Activated CD4-positive, alpha-beta T cell treated with anti-CD3 and anti-CD28 coated beads for 1 hour (primary cell): Measurements from ENCODE around the gene SEL1L3.

Source experiments
- DNase-seq: peaks from one replicate; pipeline ENCODE4 v3.0.0-alpha.2; 2020

The SEL1L3 gene

DNA sequence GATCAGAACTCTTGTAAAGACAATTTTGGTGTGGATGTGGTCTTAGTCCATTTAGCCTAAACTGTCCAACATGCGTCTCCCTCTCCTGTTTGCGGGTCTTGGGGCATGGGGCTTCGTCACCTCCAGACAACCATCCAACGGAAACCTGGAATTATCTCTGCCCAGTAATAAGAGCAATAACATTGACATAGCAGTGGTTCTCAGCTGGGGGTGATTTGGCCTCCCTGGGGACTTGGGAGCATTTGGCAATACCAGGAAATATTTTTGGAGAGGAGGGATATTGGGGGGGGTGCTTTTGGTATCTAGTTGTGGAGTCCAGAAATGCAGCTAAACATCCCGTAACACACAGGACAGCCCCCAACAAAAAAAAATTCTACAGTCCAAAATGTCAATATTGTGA, 47.2 kb downstream of the SEL1L3 start:
- DNase-seq: no peak

DNA sequence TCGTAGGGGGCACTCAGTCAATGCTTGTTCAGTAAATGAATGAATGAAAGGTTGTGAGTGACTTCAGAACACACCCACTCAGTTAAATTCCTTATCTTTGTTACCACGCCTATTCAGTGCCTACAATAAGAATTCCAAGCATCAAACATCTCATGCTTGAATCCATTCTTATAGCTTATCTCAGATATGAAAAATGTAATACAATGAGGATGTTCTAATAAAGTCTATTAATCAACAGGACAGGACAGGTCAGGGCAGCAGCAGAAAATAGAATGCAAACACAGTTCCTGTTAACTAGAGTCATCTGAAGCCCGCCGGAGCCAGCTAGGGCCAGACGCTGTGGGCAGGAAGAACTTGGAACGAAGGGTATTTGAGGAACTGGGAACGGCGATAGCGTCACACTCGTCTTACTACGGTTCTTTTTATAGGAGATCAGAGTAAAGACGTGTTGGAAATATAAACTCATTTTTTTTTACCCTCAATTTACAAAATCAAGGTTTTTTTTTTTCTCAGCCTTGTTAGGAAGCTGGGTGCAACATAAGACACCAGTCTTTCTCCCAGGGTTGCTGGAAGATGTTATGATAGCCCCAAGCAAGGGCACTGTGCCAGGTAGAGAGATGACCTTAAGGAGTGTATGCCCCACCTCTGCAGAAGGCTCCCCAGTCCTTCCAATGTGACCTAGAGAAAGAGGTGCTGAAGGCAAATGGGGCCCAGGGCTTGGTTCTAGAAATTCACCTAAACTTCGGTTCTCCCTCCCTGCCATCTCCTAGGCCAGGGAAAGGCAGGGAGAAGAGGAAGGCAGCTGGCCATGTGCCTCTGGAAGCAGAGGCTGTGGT, 48.3 kb downstream of the SEL1L3 start:
- DNase-seq: no peak

DNA sequence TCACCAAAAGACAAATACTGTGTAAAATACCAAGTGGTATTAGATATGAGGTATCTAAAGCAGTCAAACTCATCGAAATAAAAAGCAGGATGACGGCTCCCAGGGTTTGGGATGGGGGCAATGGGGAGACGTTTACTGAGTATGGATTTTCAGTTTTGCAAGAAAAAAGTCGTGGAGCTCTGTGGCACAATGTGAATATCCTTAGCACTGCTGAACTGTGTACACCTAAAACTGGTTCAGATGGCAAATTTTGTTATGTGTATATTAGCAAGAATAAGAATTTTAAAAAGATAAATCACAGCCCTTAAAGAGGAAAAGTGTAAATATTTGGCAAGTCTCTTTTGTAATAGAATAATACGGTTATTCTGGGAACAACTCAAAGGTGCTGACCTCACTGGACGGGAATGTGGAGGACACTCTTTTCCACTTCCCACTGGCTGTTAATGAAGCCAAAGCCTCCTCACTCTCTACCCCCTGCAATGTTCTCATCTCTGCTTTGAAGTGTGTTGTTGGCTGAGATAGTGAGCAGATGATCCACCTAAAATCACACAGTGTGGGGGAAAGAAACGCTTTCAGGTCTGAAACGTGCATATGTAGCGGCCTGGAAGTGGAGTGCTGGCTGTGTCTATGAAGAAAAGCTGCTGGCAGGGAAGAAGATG, 49.2 kb downstream of the SEL1L3 start:
- no peak for DNase-seq

DNA sequence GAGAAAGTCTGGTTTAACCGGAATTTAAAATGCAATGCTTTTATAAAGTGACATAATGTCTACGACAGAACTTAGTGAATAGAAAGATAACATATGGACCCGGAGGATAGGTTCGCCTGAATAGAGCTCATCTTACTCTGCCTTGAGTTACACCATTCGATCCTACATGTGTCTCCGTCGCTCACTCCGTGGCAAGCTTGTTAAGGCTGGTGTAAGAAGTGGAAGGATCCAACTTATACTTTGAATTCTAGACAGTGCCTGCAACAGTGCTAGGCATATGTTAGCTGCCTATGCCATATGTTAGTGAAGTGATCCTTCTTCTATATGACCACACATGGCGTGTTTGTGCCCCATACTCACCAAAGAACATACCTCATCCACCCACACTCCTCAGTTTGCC, 50.9 kb downstream of the SEL1L3 start:
- DNase-seq: no peak

DNA sequence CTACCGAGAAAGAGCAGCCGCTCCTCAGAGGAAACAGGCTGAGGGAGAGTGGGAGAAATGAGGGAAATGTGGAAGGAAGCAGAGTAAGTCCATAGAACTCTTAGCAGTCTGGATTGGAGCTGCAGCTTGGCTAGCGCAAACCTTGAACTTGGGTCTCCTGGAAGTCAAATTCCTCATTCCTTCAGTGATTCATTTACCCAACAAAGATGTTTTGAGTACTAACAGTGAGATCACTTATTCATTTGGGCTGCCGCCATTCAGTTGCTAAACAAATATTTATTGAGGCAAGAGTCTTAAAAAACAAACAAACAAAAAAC, 51.5 kb downstream of the SEL1L3 start:
- no peak for DNase-seq

DNA sequence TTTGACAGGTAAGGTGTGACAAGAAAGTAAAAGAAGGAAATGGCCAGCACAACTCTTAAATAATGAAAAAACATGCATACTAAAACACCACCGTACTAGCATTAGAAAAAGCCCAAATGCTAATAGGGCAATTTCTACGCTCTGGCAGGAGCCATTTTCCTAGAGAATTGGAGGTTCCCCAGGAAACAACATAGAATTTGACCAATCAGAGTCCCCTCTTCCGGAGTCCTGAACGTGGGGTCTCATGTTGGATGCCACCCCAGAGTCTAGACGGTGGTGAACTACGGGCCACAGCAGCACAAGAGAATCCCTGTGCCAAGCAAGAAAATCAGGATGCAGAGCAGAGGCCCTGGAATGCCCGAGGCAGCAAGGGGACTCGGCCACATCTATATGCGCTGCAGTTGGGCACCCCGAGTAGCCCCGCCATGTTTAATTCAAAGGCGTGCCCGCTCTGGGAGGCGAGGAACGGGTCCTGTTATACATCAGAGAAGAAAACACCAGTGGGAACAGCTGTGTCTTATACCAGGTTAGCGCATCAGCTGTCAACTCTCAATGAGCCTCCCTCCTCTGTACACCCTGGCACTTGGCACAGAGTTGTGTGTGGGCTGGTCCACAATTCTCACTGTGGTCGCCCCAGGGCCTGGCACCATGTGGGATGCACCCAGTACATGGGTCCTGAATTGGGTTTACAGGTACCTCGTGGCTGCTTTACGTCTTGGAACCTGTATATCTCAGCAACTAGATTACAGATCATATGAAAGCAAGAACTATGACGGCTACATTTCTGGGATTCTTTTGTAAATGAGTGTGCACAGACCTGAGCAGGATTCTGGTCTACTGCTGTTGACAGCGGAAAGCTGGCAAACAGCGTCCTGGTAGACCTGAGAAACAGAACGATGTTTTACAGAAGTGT, 52.1 kb downstream of the SEL1L3 start:
- DNase-seq: no peak

DNA sequence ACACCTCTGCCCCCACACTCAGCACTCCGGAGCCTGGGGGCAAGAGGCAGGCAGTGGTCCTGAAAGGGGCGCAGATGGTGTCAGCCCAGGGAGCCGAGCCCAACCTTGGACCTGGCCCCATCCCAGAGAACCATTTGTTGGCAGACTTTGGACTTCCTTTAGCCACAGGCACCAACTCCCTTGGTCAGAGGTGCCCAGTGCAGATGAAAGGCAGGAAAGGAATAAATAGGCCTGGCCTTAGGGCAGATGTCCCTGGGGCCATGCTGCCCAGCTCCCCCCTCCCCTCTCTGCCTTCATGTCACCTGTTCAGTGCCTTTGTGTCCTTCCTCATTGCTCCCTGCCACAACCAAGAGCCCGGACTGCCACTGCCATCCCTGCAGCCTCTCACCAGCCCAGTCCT, 52.8 kb downstream of the SEL1L3 start:
- DNase-seq: no peak

DNA sequence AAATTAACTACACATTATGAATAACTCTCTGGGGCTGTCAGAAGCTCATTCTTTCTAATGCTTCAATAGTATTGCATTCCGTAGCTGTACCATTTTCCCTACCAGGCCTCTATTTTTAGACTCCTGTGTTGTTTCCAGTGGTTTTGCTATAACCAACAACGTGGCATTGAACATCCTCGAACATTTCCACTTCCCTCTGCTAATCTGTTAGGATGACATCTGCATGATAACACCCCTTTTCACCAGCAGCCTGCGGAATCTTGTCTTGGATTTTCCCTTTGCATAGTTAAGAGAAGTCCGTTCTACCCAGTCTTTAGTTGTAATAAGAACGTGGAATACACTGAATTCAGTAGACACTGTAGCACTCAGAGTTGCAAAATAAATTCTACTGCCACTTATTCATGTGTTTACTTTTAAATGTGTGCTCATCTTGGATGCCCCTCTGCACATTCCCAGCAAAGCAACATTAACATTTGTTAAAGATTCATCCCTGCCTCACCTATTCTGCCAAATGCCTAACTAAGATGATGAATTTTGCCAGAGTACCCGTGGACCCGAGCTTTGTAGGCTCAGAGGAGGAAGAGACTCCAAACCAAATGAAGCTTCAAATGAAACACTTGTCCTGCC, 55.6 kb downstream of the SEL1L3 start:
- DNase-seq: no peak

DNA sequence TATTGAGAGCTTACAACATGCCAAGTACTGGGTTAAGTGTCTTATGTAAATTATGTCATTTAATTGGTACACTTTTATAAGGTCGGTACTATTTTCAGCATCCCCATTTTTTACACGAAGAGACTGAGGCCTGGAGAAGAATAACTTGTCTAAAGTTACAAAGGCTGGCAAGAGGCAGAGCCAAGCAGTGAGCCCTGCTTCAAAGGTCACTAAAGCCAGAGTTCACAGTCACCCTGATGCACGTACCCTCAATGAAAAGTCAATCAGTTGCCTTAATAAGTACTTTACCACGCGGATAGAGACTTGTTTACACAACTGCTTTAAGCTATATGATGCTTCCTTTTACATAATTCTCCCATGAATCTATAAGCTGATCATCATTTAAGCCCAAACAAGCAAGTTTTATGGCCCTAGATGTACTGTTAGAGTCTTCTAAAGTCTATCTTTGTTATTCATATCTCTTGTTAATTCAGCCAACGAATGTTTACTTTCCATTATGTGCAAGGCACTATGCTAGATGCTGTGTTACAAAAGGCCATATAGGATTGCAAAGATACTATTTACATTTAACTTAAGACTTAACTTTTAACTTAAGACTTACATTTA, 57.4 kb downstream of the SEL1L3 start:
- DNase-seq: no peak

DNA sequence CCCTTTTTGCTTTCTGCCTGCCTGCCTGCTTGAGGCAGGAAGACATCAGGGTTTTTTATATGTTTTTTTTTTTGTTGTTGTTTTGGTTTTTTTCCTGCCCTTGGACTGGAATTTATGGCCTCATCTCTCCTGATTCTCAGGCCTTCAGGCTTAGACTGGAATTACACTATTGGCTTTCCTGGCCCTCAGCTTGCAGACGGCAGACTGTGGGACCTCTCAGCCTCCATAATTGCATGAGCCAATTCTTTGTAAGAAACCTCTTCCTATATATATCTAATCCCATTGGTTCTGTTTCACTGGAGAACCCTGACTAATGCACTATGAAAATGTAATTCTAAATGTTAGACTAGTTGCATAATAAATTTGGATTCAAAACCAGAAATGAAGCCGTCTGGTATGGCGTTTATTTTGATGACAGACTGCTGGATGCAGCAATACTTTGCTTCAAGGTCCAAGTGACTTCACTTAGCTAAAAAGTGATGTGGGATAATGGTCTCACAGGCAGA, 59.0 kb downstream of the SEL1L3 start:
- DNase-seq: no peak

DNA sequence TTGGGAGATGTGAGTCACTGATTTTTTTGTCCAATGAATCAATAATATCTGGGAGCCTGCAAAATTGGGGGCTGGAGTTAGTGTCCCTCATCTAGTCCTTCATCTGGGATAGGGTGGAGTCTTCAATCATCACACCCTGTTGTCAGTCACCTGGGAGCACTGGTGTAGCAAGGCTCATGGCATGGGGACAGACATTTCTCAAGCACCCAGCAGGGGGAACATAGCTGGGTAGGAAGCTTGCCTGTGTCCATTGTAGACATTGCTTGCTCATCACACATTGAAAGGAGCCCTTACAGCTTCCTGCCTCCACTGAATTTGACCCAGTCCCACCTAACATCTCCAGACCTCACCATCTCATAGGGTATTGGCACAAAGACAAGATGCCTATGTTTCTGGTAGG, 61.2 kb downstream of the SEL1L3 start:
- DNase-seq: no peak

DNA sequence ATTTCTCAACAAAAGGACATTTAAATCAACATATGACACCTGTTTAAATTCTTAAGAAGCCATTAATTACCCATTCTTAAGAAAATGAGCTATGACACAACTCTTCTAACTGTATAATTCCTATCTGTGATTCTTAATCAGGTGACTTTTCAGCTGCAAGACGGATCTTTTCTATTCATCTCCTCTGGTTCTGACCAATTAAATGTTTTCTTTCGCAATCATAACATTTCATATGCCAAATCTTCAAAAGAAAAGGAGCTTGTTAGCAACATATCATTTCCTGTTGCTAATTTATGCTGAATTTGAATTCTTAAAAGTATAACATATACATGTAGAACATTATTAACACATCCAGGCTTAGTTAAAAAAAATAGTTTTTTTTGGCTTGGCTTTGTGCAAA, 62.5 kb downstream of the SEL1L3 start:
- no peak for DNase-seq

DNA sequence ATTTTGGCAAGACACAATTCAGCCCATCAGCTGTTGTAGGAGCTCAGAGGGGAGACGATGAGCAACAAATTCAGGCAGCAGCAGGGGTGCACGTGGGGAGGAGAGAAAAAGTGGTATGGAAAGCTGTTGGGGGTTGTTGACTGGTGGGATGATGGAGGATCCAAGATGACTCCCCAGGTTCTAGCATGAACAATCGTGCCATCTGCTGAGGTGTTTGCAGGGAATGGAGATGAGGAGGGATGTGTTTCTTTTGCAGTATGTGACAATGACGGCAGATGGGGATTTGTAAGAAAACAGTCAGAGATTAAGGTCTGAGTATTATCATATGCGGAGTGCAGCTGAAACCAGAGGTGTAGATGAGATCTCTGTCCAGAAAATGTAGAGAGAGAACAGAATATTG, 63.3 kb downstream of the SEL1L3 start:
- DNase-seq: no peak

DNA sequence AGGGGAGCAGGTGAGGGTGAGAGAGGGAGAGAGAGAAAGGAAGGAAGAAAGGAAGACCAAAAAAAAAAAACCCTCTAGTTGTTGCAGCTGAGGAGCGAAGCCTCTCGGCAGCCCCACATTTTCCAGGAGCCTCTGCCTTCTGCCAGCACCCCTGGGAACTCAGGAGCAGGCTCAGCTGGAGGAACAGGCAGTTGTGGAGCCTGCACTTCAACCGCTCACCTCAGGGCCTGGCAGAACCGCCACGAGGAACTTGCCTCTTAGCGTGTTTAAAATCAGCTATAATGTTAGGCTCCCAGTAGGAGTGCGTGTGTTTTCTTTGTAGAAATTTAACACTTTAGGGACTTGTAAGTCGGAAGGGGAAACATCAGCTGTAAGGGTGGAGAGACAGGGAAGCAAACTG, 65.7 kb downstream of the SEL1L3 start:
- no peak for DNase-seq

DNA sequence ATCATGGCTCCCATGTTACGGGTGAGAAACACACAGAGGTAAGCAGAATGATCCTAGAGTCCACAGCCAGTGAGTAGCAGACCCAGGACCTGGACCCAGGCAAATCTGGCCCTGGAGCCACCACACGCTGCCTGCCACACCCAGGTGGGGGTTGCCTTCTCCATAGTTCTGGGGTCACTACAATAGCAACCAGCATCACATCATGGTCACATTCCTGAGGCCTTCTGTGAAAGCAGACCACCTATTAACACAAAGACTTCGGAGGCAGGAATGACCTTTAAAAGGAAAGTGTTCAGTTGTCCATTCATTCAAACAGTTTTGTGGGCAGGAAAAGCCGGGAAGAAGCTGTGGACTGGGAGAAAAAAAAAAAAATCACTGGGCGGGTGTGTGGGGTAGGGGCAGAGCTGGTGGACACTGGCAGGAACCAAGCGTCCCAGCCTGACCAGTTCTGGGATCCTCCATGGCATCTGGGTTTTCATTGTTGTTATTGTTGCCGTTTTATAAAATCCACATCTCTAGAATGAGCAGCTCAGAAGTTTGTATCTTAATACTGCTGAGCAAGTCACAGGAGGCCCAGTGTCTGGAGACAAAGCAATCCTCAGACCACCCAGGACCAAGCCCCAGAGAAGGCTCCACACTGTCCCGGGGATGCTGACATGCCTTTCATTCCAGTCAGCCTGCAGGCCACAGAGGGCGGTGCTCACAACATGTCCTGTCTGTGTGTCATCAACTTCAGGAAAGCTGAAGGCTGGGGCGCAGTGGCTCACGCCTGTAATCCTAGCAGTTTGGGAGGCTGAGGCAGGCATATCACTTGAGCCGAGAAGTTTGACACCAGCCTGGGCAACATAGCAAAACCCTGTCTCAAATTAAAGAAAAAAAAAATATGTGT, 67.0 kb downstream of the SEL1L3 start:
- DNase-seq: no peak

DNA sequence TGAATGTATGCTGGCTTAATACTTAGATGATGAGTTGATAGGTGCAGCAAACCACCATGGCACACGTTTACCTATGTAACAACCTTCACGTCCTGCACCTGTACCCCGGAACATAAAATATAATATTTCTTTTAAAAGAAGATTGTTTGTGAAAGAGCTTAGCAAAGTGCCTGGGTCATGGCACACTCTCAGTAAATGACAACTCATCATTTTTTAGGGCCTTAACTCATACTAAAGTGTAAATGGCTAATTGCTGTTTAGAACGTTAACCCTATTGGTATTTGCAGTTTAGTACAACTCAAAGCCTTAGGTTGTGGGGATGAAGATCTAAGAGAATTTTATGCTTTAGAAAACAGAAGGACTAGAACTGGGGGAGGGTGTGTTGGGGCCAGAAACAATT, 67.7 kb downstream of the SEL1L3 start:
- DNase-seq: no peak

DNA sequence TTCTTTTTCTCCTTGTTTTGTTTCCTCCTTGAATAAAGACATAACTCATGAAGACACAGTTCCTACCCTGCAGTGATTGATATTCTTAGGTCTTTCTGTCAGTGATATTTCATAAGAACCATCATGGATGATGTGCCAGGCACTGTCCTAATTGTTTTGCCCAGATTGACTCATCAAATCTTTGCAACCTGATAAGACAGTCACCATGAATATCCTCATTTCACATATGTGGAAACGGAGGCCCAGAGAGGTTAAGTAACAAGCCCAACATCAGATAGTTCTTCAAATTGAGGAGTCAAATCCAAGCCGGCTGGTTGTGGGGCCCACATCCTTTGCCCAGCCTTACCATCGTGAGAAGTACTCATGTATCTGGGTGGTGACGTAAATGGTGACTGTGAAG, 69.9 kb downstream of the SEL1L3 start:
- no peak for DNase-seq

DNA sequence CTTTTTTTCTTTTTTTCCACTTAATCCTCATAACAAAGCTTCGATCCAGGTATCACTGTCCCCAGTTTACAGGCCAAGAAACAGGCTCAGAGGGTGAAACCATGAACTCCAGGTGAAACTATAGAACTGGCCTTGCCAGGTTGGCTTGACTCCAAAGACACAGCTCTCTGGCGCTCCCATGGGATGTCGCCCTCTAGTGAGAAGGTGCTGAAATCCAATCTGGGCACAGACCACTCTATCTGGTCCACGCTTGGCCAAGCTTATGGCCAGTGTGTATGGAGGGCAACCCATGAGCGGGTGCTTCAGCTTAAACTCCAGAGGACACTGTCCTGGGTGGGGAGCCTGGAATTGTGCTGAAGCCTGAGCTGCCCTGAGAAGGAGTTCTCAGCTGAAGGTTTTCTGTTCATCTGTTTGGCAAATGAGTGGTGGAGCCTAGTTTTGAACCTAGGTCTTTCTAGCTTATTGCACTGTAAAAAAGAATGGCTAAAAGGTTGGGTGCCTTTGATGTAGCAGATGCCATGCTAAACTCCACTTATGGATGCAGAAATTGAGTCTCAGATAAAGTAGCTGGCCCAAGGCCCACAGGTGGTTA, 70.5 kb downstream of the SEL1L3 start:
- DNase-seq: no peak

DNA sequence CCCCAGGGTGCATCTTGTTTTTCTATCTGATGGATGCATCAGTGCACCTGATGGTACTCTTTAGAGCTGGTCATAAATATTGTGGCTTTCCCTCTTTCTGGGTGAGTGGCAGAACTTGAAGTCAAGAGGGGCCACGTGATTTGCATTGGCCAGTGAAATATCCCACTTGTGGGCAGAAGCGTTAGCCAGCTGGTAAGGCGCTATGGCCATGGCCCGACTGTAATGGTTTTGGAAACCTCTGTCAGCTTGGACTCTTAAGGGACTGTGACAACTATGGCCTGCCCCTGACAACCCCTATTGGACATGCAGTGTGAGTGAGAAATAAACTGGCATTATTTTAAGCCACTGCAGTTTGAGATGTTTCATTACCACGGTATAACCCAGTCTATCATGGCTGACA, 72.8 kb downstream of the SEL1L3 start:
- no peak for DNase-seq

DNA sequence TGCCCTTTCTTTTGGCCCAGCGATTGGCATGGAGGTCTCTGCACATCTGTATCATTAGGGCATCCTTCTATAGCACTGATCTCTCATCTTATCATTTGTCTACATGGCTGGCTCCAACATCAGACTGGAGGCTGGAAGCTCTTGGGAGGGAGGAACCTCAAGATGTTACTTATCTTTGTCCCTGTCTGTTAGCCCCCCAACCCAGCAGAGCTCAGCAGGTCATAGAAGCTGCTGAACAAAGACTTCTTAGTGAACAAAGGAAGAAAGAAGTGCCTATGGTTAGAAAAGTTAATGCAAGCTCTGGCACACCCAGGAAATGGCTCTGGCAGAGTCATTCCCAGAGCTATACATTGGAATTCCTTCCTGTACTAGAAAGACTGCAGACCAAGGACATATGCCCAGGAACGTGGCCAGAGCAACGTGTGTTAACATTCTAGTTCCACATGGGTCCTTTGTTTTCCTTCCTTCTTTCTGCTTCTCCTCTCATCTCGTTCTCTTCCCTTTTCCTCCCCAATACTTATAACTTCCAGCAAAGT, 74.0 kb downstream of the SEL1L3 start:
- DNase-seq: no peak

DNA sequence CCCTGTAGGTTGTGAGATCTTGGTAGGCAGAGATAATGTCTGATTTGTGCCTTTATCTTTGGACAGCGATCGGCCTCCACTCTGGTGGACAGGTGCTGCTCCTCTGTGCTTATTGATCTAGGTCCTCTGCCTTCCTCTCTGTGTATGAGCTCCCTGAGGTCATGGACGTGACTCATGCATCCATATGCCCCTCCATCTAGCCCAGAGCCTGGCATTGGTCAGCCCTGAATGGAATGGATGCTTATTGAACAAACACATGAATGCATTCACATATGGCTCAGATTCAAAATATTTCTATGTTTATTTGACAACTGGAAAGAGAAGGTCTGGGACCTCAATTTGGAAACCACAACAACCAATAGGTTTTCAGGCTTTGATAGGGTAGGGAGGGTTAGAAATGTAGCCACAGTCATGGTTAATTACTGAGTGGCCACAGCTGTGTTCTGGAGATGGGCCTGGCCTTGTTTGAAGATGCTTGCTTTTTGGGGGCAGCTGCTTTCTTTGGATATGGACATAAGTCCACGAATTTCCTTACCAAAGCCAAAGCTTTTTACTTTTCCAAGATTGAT, 76.2 kb downstream of the SEL1L3 start:
- no peak for DNase-seq
